Stimulated activated naive B cell treated with anti-CD40 and anti-IgM and Interleukin-4, amounts not matched to agents 10 μg/mL and 1 μg/mL and 100 μg/mL, for 72 hours (primary cell): ENCODE measurements around the gene NCKAP1.

ENCODE experiments used
- ATAC-seq, 2 donors: fragments of 150-1000 bp; cut with Tn5 transposase; replicated peaks; 2 replicates each; pipeline ENCODE4 v1.10.0; 2021; ENCODE audit warnings: moderate library complexity in 1 of 2
- DNase-seq: peaks from one replicate; pipeline ENCODE4 v3.0.0; 2021
- H3K27ac Mint-ChIP-seq: one replicate; pipeline ENCODE4 v1.8.0; 2022; ENCODE audit warnings: mild to moderate bottlenecking, mixed read lengths
- H3K27me3 Mint-ChIP-seq, 2 donors: one replicate each; pipeline ENCODE4 v1.8.0; 2022; ENCODE audit warnings: mixed read lengths in 2 of 2
- H3K36me3 Mint-ChIP-seq, 2 donors: one replicate each; pipeline ENCODE4 v1.8.0; 2022; ENCODE audit warnings: mixed read lengths in 2 of 2, mild to moderate bottlenecking in 1 of 2
- H3K4me1 Mint-ChIP-seq, 2 donors: one replicate each; pipeline ENCODE4 v1.8.0; 2022; ENCODE audit warnings: mixed read lengths in 2 of 2, mild to moderate bottlenecking in 1 of 2
- H3K4me3 Mint-ChIP-seq, 2 donors: one replicate each; pipeline ENCODE4 v1.8.0; 2022; ENCODE audit warnings: mild to moderate bottlenecking in 2 of 2, mixed read lengths in 2 of 2, moderate library complexity in 1 of 2
- H3K9me3 Mint-ChIP-seq, 2 donors: one replicate each; pipeline ENCODE4 v1.8.0; 2022; ENCODE audit warnings: mixed read lengths in 2 of 2, mild to moderate bottlenecking in 1 of 2

The NCKAP1 gene

DNA sequence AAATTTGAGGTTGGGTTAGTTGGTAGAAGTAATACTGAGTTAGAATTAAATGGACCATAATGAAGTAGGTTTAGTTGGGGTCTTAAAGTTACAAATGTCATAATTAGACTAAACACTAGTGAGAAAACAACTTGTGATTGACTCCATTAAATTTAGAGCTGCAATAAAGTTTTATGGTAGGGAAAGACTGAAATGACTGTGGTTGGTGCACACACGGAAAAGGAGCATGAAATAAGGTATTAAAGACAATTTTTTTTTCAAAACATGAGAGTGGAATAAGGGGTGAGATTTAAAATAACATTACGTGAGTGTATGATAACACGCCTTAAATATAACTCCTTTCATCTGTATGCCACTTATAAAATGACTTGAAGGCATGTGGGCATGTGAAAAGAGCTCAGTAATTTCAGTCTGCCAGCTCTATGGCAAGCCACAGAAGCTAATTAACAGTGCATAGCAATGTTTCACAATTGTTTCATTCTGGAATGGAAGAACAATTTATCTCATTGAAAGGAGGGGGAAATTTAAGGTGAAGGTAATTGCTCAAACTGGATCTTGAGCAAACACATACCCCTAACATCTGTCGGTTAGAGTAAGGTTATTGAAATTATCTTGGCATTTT is 173.2 kb downstream of the NCKAP1 start:
- Mint-ChIP-seq H3K4me3 (no peak overlapping the region), H3K4me1 (peaks cover 15 to 22% of the 10 kb centered on the region in 2 donors), H3K27ac (no peak overlapping the region), H3K27me3 (peaks cover 56 to 64% of the 10 kb centered on the region in 2 donors), H3K9me3 (no peaks in the 10 kb centered on the region), H3K36me3 (no peaks in the 10 kb centered on the region)
- DNase-seq = no peak
- ATAC-seq = no peak

DNA sequence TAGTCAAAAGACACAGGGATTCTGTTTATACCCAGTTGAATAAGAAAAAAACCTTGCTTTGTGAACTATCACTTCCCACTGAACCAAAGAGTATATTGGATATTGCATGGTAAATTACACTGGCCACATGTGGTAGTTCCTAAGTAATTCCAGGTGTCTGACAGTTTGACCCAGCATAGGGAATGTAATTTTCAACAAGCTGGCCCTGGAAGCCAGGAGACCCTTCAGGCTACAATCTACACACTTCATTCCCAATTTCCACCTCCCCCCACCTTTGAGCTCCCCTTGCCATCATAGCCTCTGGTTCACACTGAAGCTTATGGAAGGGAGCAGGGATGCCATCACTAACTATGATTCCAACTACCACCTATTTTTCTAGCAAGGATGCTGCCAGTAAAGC is 174.6 kb downstream of the NCKAP1 start:
- H3K36me3 Mint-ChIP-seq = no peaks in the 10 kb centered on the region
- H3K27me3 Mint-ChIP-seq = peaks cover 47 to 56% of the 10 kb centered on the region in 2 donors
- H3K4me3 Mint-ChIP-seq = no peak overlapping the region
- peaks cover 15 to 22% of the 10 kb centered on the region in 2 donors for H3K4me1 Mint-ChIP-seq
- DNase-seq = no peak
- ATAC-seq = no peak
- H3K27ac Mint-ChIP-seq = no peak overlapping the region
- no peaks in the 10 kb centered on the region for H3K9me3 Mint-ChIP-seq

DNA sequence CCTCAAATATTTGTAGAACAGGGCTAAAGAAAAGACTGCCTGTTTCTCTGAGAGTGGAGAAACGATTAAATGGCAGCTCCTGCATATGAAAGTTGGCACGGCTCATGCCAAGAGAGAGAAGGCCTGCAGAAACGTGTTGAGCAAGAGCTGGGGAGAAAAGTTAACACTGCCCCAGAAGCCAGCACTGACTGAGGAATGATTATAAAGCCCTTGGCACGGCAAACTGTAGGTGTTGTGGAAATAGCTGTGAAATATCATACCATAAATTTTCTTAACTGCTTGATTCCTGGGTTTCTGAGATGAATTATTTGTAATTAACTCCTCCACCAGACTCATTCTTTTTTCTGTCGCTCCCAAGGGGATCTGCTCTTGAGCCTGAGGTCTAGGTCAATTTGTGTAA is 176.2 kb downstream of the NCKAP1 start:
- no peaks in the 10 kb centered on the region for H3K9me3 Mint-ChIP-seq

DNA sequence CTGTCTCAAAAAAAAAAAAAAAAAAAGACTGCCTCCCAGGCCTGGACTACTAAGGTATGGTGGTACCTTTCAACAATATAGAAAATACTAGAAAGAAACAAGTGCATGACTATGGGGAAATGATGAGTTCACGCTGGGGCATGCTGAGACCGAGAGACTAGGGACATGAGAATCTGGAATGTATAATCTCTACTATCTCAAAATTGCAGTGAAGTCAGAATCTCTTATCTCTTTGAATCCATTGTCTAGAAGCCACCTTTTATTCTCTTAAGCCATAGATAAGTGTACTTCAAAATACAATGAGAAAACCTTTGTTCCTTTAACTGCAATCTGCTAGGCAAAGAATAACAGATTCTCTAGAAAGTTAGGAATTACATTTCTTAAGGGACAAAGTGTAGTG is 177.4 kb downstream of the NCKAP1 start:
- Mint-ChIP-seq H3K27me3 (peaks cover 24 to 29% of the 10 kb centered on the region in 2 donors), H3K4me1 (peaks cover 3 to 4% of the 10 kb centered on the region in 2 donors), H3K27ac (no peak overlapping the region), H3K4me3 (no peak overlapping the region), H3K9me3 (no peaks in the 10 kb centered on the region), H3K36me3 (no peaks in the 10 kb centered on the region)
- ATAC-seq (no peak), DNase-seq (no peak)

More for the DNA sequence above, 176.2 kb downstream of the NCKAP1 start:
- Mint-ChIP-seq H3K36me3 (no peaks in the 10 kb centered on the region), H3K4me3 (no peak overlapping the region), H3K27ac (no peak overlapping the region), H3K4me1 (peaks cover 12 to 17% of the 10 kb centered on the region in 2 donors), H3K27me3 (peaks cover 35 to 41% of the 10 kb centered on the region in 2 donors)
- ATAC-seq (no peak), DNase-seq (no peak)
